ENCODE results near the gene RNF103.
"Not testable (repeated sequence)": the region's sequence is repeated elsewhere in the genome, so short reads cannot be mapped to it uniquely, and the experiment has no call there.

Gene RNF103

GRCh38 chr2:86593266-86593665, 30.4 kb downstream of the RNF103 start:
- no peak for TF ChIP-seq CTCF (IDR thresholded peaks at IDR 0.05; ENCODE audit: insufficient read depth, low read depth, low read length, missing control alignments)
- H3K4me3 ChIP-seq (ENCODE audit: low read length), result no peak overlapping the region
- no peak for DNase-seq (ENCODE audit: low read depth)

DNA sequence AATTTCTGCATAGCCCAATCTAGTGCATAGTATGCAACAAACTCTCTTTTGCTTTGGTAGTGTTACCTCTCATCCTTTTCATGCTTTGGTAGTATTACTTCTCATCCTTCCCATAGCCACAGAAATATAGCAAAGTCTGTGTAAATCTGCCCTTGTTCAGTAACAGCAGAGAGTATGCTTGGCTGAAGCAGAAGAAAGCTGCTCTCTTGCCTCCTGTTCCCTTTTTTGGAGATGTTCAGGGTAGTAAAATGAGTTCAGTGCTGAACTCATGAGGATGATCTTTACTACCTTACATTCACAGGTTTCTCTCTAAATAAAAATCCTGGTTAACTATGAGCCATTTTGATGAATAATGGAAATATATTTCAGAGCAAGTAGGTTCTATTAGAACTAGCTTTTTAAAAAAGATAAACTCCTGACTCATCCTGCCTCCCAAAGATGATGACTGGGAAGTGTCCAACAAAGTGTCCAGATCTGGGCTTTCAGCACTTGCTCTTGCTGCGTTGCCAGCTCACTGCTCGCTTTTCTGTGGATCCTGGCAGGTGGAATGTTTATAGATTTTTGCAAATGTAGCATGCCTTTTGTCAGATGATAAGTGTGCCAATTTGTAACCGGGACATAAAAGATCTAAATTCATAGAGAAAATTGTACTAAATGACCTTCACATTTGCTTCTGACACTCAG, 31.0 kb downstream of the RNF103 start:
- DNase-seq (ENCODE audit: low read depth), result no peak
- H3K4me3 ChIP-seq (ENCODE audit: low read length), result no peak overlapping the region
- no peak for TF ChIP-seq CTCF (IDR thresholded peaks at IDR 0.05; ENCODE audit: insufficient read depth, low read depth, low read length, missing control alignments)

- DNase-seq (ENCODE audit: low read depth); H3K4me3 ChIP-seq (ENCODE audit: low read length): not testable (repeated sequence)
Observed at GRCh38 chr2:86589701-86590100, 34.0 kb downstream of the RNF103 start.

GRCh38 chr2:86584151-86584913, 39.3 kb downstream of the RNF103 start:
- H3K4me3 ChIP-seq (ENCODE audit: low read length), result no peak overlapping the region
- TF ChIP-seq CTCF (IDR thresholded peaks at IDR 0.05; ENCODE audit: insufficient read depth, low read depth, low read length, missing control alignments), result no peak
- peak; percentile 11 for DNase-seq (ENCODE audit: low read depth)

- no peak overlapping the region for H3K4me3 ChIP-seq (ENCODE audit: low read length)
- TF ChIP-seq CTCF (IDR thresholded peaks at IDR 0.05; ENCODE audit: insufficient read depth, low read depth, low read length, missing control alignments), result no peak
- DNase-seq (ENCODE audit: low read depth), result no peak
Observed at GRCh38 chr2:86580560-86580959, 43.1 kb downstream of the RNF103 start.

DNA sequence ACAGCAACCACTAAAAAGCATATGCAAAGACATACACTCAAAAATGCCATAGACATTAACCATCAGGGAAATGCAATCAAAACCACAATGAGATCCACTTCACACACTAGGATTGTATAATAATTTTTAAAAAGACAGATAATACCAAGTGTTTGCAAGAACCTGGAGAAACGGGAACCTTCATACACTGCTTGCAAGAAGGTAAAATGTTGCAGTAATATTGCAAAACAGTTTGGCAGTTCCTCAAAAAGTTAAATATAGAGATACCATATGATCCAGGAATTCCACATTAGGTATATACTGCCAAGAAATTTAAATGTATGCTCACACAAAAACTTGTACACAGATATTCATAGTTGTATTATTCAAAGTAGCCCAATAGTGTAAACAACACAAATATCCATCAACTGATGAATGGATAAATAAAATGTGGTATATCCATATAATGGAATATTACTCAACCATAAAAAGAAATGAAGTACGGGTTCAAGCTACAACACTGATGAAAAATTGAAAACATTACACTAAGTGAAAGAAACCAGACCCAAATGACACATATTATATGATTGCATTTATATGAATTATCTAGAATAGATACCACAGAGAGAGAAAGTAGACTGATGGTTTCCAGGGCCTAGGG, 45.7 kb downstream of the RNF103 start:
- no peak for DNase-seq (ENCODE audit: low read depth)
- H3K4me3 ChIP-seq (ENCODE audit: low read length), result no peak overlapping the region
- no peak for TF ChIP-seq CTCF (IDR thresholded peaks at IDR 0.05; ENCODE audit: insufficient read depth, low read depth, low read length, missing control alignments)

DNA sequence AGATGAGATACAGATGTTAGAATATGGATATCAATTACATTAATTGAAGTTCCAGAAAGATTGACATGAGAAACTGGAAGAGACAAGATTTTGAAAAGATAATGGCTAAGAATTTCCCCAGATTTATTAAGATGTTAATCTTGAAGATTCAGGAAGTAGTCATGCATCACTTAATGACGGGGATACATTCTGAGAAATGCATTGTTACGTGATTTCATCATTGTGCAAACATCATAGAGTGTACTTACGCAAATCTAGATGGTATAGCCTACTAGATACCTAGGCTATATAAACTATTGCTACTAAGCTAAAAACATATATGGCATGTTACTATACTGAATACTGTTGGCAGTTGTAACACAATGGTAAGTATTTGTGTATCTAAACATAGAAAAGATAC, 53.6 kb downstream of the RNF103 start:
- TF ChIP-seq CTCF (IDR thresholded peaks at IDR 0.05; ENCODE audit: insufficient read depth, low read depth, low read length, missing control alignments), result no peak
- no peak overlapping the region for H3K4me3 ChIP-seq (ENCODE audit: low read length)
- peak; percentile 28 for DNase-seq (ENCODE audit: low read depth)
